HepG2 (cell line): Measurements from ENCODE around the gene CERS5. TPM values are rescaled to one million over a fixed set of nuclear protein-coding genes. Genes with fewer than 3 reads are reported as not detected.

Source experiments
- ATAD3A ChIP-seq: sonication (generic); formaldehyde crosslinking; IDR thresholded peaks from 2 replicates; pipeline ENCODE4 v1.4.0; 2020; ENCODE audit warnings: missing genetic modification reagents
- EED ChIP-seq: sonication (generic); formaldehyde crosslinking; IDR thresholded peaks from 2 replicates; pipeline ENCODE4 v1.5.0; 2020; ENCODE audit warnings: mild to moderate bottlenecking, missing genetic modification reagents
- EZH2 ChIP-seq: conservative IDR thresholded peaks from 2 replicates; pipeline ENCODE4 v1.6.1; 2012; ENCODE audit warnings: mild to moderate bottlenecking, low read depth, low read length, moderate library complexity
- FOXK1 ChIP-seq: sonication (generic); formaldehyde crosslinking; IDR thresholded peaks from 2 replicates; pipeline ENCODE4 v1.4.0; 2020; ENCODE audit warnings: low read depth, missing genetic modification reagents, borderline replicate concordance
- HMG20A ChIP-seq: IDR thresholded peaks from 2 replicates; pipeline ENCODE4 v1.6.1; 2016; ENCODE audit warnings: borderline replicate concordance
- HMG20B ChIP-seq: conservative IDR thresholded peaks from 2 replicates; pipeline ENCODE4 v1.6.1; 2016; ENCODE audit warnings: missing genetic modification reagents, missing compliant biosample characterization
- HOXA7 ChIP-seq: sonication (generic); formaldehyde crosslinking; IDR thresholded peaks from 2 replicates; pipeline ENCODE4 v1.8.1; 2022; ENCODE audit warnings: mild to moderate bottlenecking, missing genetic modification reagents, moderate library complexity
- KDM5B ChIP-seq: sonication (generic); formaldehyde crosslinking; IDR thresholded peaks from 2 replicates; pipeline ENCODE4 v1.4.0; 2020; ENCODE audit warnings: missing genetic modification reagents, mild to moderate bottlenecking, borderline replicate concordance
- KLF6 ChIP-seq: IDR thresholded peaks from 2 replicates; pipeline ENCODE4 v1.8.0; 2016; ENCODE audit warnings: missing biosample characterization, missing genetic modification reagents
- RAD51 ChIP-seq: fragments of 450-650 bp; IDR thresholded peaks from 2 replicates; pipeline ENCODE4 v1.6.1; 2016; ENCODE audit warnings: borderline replicate concordance
- REPIN1 ChIP-seq: sonication (generic); formaldehyde crosslinking; IDR thresholded peaks from 2 replicates; pipeline ENCODE4 v1.8.0; 2022; ENCODE audit warnings: missing genetic modification reagents, low read depth, mild to moderate bottlenecking, borderline replicate concordance
- RORA ChIP-seq: sonication (generic); formaldehyde crosslinking; IDR thresholded peaks from 2 replicates; pipeline ENCODE4 v1.5.0; 2020; ENCODE audit warnings: mild to moderate bottlenecking, missing genetic modification reagents, moderate library complexity
- SP1 ChIP-seq, 2 experiments: fragments of 450-650 bp in 1 of 2; sonication (generic) in 1 of 2; formaldehyde crosslinking in 1 of 2; IDR thresholded peaks; 2 replicates each; pipeline versions ENCODE4 v1.4.0 to v1.6.1; 2016 to 2020; ENCODE audit warnings: missing genetic modification reagents in 1 of 2
- ZBTB42 ChIP-seq: sonication (generic); formaldehyde crosslinking; IDR thresholded peaks from 2 replicates; pipeline ENCODE4 v1.5.0; 2020; ENCODE audit warnings: mild to moderate bottlenecking, missing genetic modification reagents
- ZMYM4 ChIP-seq: sonication (generic); formaldehyde crosslinking; IDR thresholded peaks from 2 replicates; pipeline ENCODE4 v1.8.1; 2023; ENCODE audit warnings: mild to moderate bottlenecking, missing genetic modification reagents
- ZNF124 ChIP-seq: sonication (generic); formaldehyde crosslinking; IDR thresholded peaks from 2 replicates; pipeline ENCODE4 v1.4.0; 2020; ENCODE audit warnings: missing genetic modification reagents
- ZNF44 ChIP-seq: sonication (generic); formaldehyde crosslinking; IDR thresholded peaks from 2 replicates; pipeline ENCODE4 v1.5.1; 2020; ENCODE audit warnings: mild to moderate bottlenecking, missing genetic modification reagents
- ZNF816 ChIP-seq: sonication (generic); formaldehyde crosslinking; IDR thresholded peaks from 2 replicates; pipeline ENCODE4 v1.8.0; 2022; ENCODE audit warnings: missing genetic modification reagents, mild to moderate bottlenecking, borderline replicate concordance
- polyA plus RNA-seq, 8 experiments: library from polyadenylated mRNA; depleted of rRNA in 3 of 8; stranded (reverse) in 7 of 8; unstranded in 1 of 8; fragments of >200 nt; fragmentation: Illumina TruSeq in 4 of 8; extraction: Trizol in 4 of 8; gene quantifications; 2 replicates each; pipeline versions ENCODE4 v1.2.1 to v1.2.3, GENCODE V29; 2011 to 2016; ENCODE audit warnings: low read depth in 4 of 8, missing spikeins in 1 of 8, mixed read lengths in 1 of 8; ENCODE audit not compliant: insufficient read depth in 1 of 8
- total RNA-seq, 5 experiments: library from RNA; depleted of rRNA; stranded (reverse); fragments of >200 nt; fragmentation: Illumina TruSeq; extraction: Trizol; gene quantifications; 2 replicates each; pipeline ENCODE4 v1.2.3, GENCODE V29; 2016; ENCODE audit warnings: low read depth in 1 of 5
- TF ChIP-seq, protein P1 (sequence below): conservative IDR thresholded peaks from 2 replicates; pipeline ENCODE4 v1.6.1; 2018; ENCODE audit warnings: missing genetic modification reagents
- TF ChIP-seq, protein P2 (sequence below): sonication (generic); formaldehyde crosslinking; IDR thresholded peaks from 2 replicates; pipeline ENCODE4 v1.4.0; 2020; ENCODE audit warnings: low read depth, mild to moderate bottlenecking, missing genetic modification reagents
- TF ChIP-seq, protein P3 (sequence below): sonication (generic); formaldehyde crosslinking; IDR thresholded peaks from 2 replicates; pipeline ENCODE4 v1.4.0; 2020; ENCODE audit warnings: missing genetic modification reagents
- TF ChIP-seq, protein P4 (sequence below): sonication (generic); formaldehyde crosslinking; IDR thresholded peaks from 2 replicates; pipeline ENCODE4 v1.5.0; 2020; ENCODE audit warnings: missing genetic modification reagents, mild to moderate bottlenecking, borderline replicate concordance
- TF ChIP-seq, protein P5 (sequence below): sonication (generic); formaldehyde crosslinking; conservative IDR thresholded peaks from 2 replicates; pipeline ENCODE4 v1.4.0; 2020; ENCODE audit warnings: missing genetic modification reagents
- TF ChIP-seq, protein P6 (sequence below): sonication (generic); formaldehyde crosslinking; IDR thresholded peaks from 2 replicates; pipeline ENCODE4 v1.8.0; 2022; ENCODE audit warnings: missing genetic modification reagents, low read depth, mild to moderate bottlenecking, borderline replicate concordance

CERS5 gene
- total and polyA plus RNA-seq, 2 of the 13 experiments (the other 11 are each of a cell fraction or from before 2014, with no cell fraction given): 22.3 to 48.8 TPM

DNA sequence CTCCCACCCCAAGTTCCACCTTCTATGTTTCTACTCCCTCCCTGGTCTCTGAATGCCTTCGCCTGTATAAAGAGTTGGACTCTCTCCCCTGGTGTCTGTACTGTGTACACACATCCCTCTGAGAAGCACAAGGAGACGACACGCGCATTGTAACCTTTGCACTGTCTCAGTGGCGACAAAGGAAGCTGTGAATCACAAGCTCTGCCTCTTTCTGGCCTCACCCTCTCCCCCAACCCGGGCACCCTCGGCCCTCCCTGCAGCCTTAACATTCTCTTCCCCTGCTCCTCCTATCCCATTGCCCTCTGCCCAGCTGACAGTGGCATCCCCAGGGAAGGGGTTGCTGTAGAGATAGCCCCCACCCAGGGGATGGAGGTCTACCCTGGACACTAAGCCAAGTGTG lies 84.5 kb downstream of the CERS5 start (continued):
- TF ChIP-seq ZNF44 (no peak), RORA (CRISPR knock-in tag) (no peak), ZNF124 (CRISPR knock-in tag) (no peak), EED (CRISPR knock-in tag) (no peak), SP1 (IDR thresholded peaks at IDR 0.05) (no peak), SP1 (CRISPR knock-in tag; IDR thresholded peaks at IDR 0.05) (no peak), RAD51 (no peak), REPIN1 (CRISPR knock-in tag) (no peak), FOXK1 (CRISPR knock-in tag) (peak; percentile 31; the same call in 1 of the 2 replicates), HMG20B (CRISPR knock-in tag) (0 out of 2 replicates have a peak, but pooled peaks have one; percentile 19), ZBTB42 (CRISPR knock-in tag) (no peak), KDM5B (CRISPR knock-in tag) (no peak), ZMYM4 (no peak), HMG20A (CRISPR knock-in tag) (peak; percentile 52; the same call in 1 of the 2 replicates), EZH2 (no peak), HOXA7 (CRISPR knock-in tag) (no peak), ZNF816 (CRISPR knock-in tag) (no peak), KLF6 (CRISPR knock-in tag) (no peak), ATAD3A (CRISPR knock-in tag) (no peak)
- TF ChIP-seq, protein P1, sequence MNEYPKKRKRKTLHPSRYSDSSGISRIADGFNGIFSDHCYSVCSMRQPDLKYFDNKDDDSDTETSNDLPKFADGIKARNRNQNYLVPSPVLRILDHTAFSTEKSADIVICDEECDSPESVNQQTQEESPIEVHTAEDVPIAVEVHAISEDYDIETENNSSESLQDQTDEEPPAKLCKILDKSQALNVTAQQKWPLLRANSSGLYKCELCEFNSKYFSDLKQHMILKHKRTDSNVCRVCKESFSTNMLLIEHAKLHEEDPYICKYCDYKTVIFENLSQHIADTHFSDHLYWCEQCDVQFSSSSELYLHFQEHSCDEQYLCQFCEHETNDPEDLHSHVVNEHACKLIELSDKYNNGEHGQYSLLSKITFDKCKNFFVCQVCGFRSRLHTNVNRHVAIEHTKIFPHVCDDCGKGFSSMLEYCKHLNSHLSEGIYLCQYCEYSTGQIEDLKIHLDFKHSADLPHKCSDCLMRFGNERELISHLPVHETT (CRISPR knock-in tag): no peak
- TF ChIP-seq, protein P2, sequence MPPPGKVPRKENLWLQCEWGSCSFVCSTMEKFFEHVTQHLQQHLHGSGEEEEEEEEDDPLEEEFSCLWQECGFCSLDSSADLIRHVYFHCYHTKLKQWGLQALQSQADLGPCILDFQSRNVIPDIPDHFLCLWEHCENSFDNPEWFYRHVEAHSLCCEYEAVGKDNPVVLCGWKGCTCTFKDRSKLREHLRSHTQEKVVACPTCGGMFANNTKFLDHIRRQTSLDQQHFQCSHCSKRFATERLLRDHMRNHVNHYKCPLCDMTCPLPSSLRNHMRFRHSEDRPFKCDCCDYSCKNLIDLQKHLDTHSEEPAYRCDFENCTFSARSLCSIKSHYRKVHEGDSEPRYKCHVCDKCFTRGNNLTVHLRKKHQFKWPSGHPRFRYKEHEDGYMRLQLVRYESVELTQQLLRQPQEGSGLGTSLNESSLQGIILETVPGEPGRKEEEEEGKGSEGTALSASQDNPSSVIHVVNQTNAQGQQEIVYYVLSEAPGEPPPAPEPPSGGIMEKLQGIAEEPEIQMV (CRISPR knock-in tag): no peak
- TF ChIP-seq, protein P3, sequence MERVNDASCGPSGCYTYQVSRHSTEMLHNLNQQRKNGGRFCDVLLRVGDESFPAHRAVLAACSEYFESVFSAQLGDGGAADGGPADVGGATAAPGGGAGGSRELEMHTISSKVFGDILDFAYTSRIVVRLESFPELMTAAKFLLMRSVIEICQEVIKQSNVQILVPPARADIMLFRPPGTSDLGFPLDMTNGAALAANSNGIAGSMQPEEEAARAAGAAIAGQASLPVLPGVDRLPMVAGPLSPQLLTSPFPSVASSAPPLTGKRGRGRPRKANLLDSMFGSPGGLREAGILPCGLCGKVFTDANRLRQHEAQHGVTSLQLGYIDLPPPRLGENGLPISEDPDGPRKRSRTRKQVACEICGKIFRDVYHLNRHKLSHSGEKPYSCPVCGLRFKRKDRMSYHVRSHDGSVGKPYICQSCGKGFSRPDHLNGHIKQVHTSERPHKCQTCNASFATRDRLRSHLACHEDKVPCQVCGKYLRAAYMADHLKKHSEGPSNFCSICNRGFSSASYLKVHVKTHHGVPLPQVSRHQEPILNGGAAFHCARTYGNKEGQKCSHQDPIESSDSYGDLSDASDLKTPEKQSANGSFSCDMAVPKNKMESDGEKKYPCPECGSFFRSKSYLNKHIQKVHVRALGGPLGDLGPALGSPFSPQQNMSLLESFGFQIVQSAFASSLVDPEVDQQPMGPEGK (CRISPR knock-in tag): peak; percentile 66
- TF ChIP-seq, protein P4, sequence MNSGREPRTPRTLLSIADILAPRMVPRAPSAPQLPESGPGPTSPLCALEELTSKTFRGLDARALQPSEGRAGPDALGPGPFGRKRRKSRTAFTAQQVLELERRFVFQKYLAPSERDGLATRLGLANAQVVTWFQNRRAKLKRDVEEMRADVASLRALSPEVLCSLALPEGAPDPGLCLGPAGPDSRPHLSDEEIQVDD (CRISPR knock-in tag): no peak
- TF ChIP-seq, protein P5, sequence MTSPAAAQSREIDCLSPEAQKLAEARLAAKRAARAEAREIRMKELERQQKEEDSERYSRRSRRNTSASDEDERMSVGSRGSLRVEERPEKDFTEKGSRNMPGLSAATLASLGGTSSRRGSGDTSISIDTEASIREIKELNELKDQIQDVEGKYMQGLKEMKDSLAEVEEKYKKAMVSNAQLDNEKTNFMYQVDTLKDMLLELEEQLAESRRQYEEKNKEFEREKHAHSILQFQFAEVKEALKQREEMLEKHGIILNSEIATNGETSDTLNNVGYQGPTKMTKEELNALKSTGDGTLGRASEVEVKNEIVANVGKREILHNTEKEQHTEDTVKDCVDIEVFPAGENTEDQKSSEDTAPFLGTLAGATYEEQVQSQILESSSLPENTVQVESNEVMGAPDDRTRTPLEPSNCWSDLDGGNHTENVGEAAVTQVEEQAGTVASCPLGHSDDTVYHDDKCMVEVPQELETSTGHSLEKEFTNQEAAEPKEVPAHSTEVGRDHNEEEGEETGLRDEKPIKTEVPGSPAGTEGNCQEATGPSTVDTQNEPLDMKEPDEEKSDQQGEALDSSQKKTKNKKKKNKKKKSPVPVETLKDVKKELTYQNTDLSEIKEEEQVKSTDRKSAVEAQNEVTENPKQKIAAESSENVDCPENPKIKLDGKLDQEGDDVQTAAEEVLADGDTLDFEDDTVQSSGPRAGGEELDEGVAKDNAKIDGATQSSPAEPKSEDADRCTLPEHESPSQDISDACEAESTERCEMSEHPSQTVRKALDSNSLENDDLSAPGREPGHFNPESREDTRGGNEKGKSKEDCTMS (CRISPR knock-in tag): no peak
- TF ChIP-seq, protein P6, sequence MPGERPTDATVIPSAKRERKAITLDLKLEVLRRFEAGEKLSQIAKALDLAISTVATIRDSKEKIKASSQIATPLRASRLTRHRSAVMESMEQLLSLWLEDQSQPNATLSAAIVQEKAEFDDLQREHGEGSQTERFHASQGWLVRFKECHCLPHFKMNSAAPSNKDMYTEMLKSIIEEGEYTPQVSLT (CRISPR knock-in tag): no peak
